Stimulated activated CD8-positive, alpha-beta memory T cell treated with anti-CD3 and anti-CD28 coated beads, Interleukin-7, amount 100 ng/mL, for 1 hour (primary cell): ENCODE results near the gene NCF2.

Experiments
- DNase-seq, 2 donors: peaks; one replicate each; pipeline ENCODE4 v3.0.0-alpha.2; 2020; ENCODE audit warnings: low read depth in 2 of 2

NCF2 gene

DNA sequence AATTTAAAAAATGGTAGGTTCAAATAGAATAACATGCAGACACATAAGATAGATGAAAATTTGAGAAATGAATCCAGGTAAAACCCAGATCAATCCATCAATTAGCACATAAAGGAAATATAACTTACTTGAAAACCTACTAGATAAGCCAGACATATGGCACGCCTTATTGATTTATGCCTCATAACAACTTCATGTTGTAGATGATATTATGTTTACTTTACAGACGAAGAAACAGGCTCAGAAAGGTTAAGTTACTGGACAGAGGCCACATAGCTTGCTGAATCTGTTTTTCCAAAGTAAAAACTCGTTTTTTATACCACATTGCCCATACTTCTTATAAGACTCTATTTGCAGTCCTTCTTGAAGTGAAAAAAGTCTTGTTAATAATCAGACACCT lies 22.1 kb upstream of the NCF2 start:
- no peak for DNase-seq

DNA sequence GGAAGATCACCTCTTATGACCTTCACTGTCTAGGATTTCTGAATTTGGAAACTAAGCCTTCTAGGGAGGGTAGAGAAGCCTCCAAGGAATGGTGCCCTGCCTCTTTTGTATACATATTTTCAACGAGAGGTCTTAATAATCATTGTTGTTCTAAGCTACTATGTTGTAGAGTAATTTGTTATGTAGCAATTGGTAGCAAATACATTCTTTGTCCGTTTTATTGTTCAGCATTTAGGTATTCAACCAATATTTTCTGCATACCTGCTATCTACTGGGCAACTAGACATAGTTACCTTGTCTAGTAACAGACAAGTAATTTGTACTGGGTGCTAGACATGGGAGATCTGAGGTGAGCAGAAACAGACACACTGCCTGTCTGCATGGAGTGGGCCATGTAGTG lies 20.8 kb upstream of the NCF2 start:
- DNase-seq = no peak

- DNase-seq = no peak
Observed at GRCh38 chr1:183609759-183610452, 19.6 kb upstream of the NCF2 start.

DNA sequence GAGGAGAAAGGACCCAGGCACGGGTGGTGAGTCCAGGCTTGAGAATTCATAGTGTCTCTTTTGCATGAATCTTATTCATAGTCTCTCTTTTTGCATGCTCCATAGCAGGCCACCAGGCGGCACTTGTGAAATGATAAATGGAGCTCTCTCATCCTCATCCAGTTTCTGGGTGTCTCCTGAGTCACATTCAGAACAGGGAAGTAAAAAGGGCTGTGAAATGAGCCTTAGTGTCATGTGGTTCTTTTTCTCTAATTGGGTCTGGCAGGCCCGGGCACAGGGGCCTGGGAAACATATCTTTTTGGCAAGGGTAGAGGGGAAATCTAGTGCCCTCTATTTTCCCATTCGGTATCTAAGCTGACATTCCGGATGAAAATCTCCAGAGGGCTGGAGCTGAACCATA lies 19.1 kb upstream of the NCF2 start:
- no peak for DNase-seq

- DNase-seq = no peak
Observed at GRCh38 chr1:183607322-183607980, 17.2 kb upstream of the NCF2 start.

DNA sequence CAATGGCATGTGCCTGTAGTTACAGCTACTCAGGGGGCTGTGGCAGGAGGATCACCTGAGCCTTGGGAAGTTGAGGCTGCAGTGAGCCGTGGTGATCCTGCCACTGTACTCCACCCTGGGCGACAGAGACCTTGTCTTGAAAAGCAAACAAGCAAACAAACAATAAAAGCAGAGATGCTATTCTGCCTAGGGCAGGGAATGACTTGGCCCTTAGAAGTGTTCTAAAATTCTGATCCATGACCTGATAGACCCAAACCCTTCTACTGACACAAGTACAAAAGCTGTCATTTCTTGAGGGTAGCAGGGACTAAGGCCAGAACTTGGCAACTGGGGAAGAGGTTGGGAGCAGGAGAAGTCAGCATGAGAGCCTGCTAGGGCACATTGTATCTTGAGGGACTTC lies 15.6 kb upstream of the NCF2 start:
- no peak for DNase-seq

DNA sequence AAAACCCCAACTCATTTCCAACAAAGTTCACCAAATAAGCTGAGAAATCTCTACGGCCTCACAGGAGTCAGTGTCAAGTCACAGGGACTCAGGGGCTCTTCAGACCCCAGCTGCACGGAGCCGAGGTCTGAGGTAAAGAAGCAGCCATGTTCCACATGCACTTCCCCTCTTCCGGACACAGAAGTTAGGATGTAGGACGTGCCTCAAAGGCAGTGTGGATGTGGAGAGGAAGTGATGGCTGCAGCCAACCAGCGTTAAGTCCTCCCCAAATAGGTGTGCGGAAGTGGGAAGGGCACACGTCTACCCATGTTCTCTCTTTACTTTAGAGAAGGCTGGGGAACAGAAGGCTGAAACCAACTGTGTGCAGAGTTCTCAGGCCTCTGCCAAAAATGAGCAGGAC lies 14.6 kb upstream of the NCF2 start:
- no peak for DNase-seq

- DNase-seq = no peak
Observed at GRCh38 chr1:183604038-183604808, 14.0 kb upstream of the NCF2 start.

DNA sequence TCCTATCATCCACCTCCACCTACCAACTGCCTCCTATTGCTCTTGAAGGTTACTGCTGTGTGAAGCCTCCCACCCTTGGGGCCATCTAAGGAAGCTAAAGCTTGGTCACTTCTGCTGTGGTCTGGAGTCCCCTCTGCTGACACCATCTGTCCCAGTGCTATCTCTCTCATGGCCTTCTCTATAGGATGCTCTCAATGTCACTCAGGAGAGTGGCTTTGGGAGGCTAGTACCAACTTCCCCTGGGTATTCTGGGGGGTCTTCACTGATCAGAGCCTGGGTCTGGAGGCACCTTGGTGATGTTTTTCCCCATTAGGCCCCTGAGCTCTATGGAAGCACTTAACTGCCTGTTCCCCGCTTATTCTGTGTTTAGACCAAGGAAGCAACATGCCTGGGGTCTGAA lies 12.3 kb upstream of the NCF2 start:
- DNase-seq = no peak

GRCh38 chr1:183600634-183601033 lies 10.4 kb upstream of the NCF2 start:
- DNase-seq = no peak

- no peak for DNase-seq
Observed at GRCh38 chr1:183600136-183600535, 9.9 kb upstream of the NCF2 start.

DNA sequence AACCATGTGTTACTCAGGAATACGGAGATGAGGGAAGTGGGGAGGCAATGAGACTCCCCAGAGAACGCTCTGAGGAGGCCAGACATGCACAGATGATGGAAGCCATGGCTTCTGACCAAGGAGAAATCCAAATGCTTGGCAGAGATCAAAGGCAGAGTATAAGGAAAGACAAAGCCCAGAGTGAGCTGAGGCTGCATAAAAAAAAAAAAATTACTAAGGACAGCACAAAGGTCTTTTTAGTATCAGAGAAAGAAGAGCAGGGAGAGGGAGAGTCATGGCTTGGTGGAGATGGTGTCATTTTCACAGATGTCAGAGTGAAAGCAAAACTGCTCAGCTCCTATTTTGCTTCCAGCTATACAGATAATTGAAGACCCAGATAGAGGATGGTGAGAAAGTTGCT lies 8.1 kb upstream of the NCF2 start:
- no peak for DNase-seq

DNA sequence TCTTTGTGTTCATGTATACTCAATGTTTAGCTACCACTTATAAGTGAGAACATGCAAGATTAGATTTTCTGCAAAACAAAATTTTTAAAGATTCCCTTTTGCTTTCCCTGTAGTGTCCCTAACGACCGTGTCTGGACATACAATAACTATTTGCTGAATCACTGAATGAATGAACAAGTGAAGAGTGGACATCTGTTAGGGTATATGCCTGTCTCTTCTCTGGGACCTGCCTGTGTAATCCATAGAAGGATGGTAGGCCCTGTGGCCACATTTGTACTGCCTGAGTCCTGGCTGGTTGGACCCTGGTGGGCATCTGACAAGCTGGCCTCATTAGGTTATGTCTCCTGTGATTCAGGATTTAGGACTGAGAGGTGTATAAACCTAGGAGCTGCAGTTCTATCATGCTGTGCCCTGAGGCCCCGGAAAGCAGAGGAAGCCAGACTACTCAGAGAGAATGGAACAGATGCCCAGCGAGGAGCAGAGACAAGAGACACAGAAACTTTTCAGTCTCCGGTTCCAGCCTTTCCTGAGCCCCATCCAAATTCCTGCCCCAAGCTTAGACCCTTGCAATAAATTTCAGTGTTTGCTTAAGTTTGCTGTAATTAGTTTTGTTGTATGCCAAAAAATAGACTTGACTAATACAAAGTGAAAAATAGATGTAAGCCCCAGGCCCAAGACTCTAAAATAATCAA lies 7.5 kb upstream of the NCF2 start:
- DNase-seq = no peak

GRCh38 chr1:183596500-183596899 lies 6.2 kb upstream of the NCF2 start:
- DNase-seq = no peak

GRCh38 chr1:183595537-183595936 lies 5.3 kb upstream of the NCF2 start:
- no peak for DNase-seq

- no peak for DNase-seq
Observed at GRCh38 chr1:183593356-183593755, 3.1 kb upstream of the NCF2 start.

GRCh38 chr1:183592733-183593132 lies 2.5 kb upstream of the NCF2 start:
- no peak for DNase-seq

GRCh38 chr1:183589874-183590243 lies 400 bp downstream of the NCF2 start:
- DNase-seq = no peak

DNA sequence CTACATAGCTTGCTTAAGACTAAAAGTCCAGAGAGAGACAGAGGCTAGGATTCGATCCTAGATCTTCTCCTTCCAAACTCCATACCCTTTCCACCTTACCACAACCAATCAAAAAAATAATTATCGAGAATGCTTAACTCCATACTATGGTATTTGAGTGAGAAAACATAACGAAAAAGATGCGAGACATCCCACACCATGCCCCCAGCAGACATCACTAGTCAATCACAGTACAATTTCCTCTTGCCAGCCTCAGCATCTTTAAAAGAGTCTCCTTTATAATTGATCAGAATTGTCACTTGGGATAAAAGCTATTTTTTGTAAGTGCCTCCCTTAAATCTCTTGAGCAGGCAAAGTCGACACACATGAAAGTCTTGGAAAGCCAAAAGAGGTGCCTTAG lies 875 bp downstream of the NCF2 start:
- no peak for DNase-seq

- no peak for DNase-seq
Observed at GRCh38 chr1:183588827-183589226, 1.4 kb downstream of the NCF2 start.

DNA sequence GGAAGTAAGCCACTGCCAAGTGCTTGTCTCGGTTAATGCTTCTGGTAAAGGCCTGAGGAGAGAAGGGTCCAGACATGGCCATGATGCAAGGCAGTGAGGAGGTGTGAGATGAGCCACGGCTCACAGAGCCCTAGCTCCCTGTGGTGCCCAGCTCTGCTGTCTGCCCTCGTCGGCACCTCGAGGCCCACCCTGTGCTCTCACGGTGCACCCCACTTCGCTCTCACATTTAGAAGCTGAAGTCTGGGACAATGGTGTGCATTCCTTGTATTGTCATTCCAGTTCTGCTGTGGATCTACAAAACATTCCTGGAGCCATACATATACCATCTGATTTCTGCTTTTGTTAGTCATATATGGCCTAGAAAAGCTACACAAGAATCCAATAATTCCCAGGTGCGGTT lies 3.3 kb downstream of the NCF2 start:
- DNase-seq = no peak

GRCh38 chr1:183586455-183586854 lies 3.8 kb downstream of the NCF2 start:
- no peak for DNase-seq

- no peak for DNase-seq
Observed at GRCh38 chr1:183585038-183585437, 5.2 kb downstream of the NCF2 start.
